KMS-11 (cell line): Measurements from ENCODE around the gene LAMTOR4.
A peak's percentile ranks its signal among the peaks of the same experiment; 100 is the strongest.

Source experiments
- H2AFZ ChIP-seq: fragments of 200-600 bp; sonication (generic); 2 replicates; pipeline ENCODE4 v1.6.1; 2016; ENCODE audit warnings: antibody characterized with exemption, mixed run types, low read depth
- H3K27ac ChIP-seq: fragments of 200-600 bp; sonication (generic); 2 replicates; pipeline ENCODE4 v1.6.1; 2016; ENCODE audit warnings: mild to moderate bottlenecking, mixed run types
- H3K27me3 ChIP-seq: fragments of 200-600 bp; sonication (generic); 2 replicates; pipeline ENCODE4 v1.6.1; 2017; ENCODE audit warnings: mild to moderate bottlenecking, low read depth, mixed run types, moderate library complexity; ENCODE audit not compliant: insufficient read depth
- H3K36me3 ChIP-seq: fragments of 200-600 bp; sonication (generic); 2 replicates; pipeline ENCODE4 v1.6.1; 2017; ENCODE audit warnings: mild to moderate bottlenecking, mixed run types; ENCODE audit not compliant: insufficient read depth
- H3K4me1 ChIP-seq: fragments of 200-600 bp; sonication (generic); 2 replicates; pipeline ENCODE4 v1.6.1; 2016; ENCODE audit warnings: mild to moderate bottlenecking, low read depth, mixed run types; ENCODE audit not compliant: poor library complexity, severe bottlenecking
- H3K4me2 ChIP-seq: fragments of 200-600 bp; sonication (generic); 2 replicates; pipeline ENCODE4 v1.7.0; 2016; ENCODE audit warnings: mild to moderate bottlenecking, mixed run types
- H3K4me3 ChIP-seq: fragments of 200-600 bp; sonication (generic); IDR thresholded peaks from 2 replicates; pipeline ENCODE4 v1.6.1; 2017; ENCODE audit warnings: low read depth, low read length, mixed read lengths; ENCODE audit not compliant: insufficient read depth
- H3K79me2 ChIP-seq: fragments of 200-600 bp; sonication (generic); 2 replicates; pipeline ENCODE4 v1.6.1; 2016; ENCODE audit warnings: low read depth, mixed run types; ENCODE audit not compliant: insufficient read depth
- H3K9ac ChIP-seq: fragments of 200-600 bp; sonication (generic); 2 replicates; pipeline ENCODE4 v1.6.1; 2016; ENCODE audit warnings: mild to moderate bottlenecking, mixed run types
- H4K20me1 ChIP-seq: fragments of 200-600 bp; sonication (generic); 2 replicates; pipeline ENCODE4 v1.6.1; 2016; ENCODE audit warnings: mild to moderate bottlenecking, mixed run types; ENCODE audit not compliant: insufficient read depth
- TF ChIP-seq, protein P1 (sequence below): fragments of 200-600 bp; sonication (generic); conservative IDR thresholded peaks from 2 replicates; pipeline ENCODE4 v1.6.1; 2017; ENCODE audit warnings: low read depth, mild to moderate bottlenecking, antibody characterized with exemption, low read length, moderate library complexity, mixed read lengths

Gene LAMTOR4

GRCh38 chr7:100158229-100159098 is 9.7 kb downstream of the LAMTOR4 start, which contains the start of gene TRAPPC14:
Gene TRAPPC14 (minus strand): TSS chr7:100158723. CDS start chr7:100158499, 224 bp downstream.
- H3K4me2 ChIP-seq: peak within 1 kb of the TSS; percentile 90
- no peaks in the 10 kb centered on the region for H4K20me1 ChIP-seq
- peaks cover 17% of the 10 kb centered on the region for H3K4me1 ChIP-seq
- no peak within 1 kb of the TSS for H3K4me3 ChIP-seq
- peaks cover 31% of the 10 kb centered on the region for H3K27me3 ChIP-seq
- TF ChIP-seq, protein P1, sequence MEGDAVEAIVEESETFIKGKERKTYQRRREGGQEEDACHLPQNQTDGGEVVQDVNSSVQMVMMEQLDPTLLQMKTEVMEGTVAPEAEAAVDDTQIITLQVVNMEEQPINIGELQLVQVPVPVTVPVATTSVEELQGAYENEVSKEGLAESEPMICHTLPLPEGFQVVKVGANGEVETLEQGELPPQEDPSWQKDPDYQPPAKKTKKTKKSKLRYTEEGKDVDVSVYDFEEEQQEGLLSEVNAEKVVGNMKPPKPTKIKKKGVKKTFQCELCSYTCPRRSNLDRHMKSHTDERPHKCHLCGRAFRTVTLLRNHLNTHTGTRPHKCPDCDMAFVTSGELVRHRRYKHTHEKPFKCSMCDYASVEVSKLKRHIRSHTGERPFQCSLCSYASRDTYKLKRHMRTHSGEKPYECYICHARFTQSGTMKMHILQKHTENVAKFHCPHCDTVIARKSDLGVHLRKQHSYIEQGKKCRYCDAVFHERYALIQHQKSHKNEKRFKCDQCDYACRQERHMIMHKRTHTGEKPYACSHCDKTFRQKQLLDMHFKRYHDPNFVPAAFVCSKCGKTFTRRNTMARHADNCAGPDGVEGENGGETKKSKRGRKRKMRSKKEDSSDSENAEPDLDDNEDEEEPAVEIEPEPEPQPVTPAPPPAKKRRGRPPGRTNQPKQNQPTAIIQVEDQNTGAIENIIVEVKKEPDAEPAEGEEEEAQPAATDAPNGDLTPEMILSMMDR: no peak
- H3K36me3 ChIP-seq: no peaks in the 10 kb centered on the region; the same call in 1 of the 2 replicates
- no peak within 1 kb of the TSS for H3K27ac ChIP-seq
- peak within 1 kb of the TSS; percentile 41 for H3K9ac ChIP-seq
- H3K79me2 ChIP-seq: no peaks in the 10 kb centered on the region; the same call in 1 of the 2 replicates
- peak within 1 kb of the TSS; percentile 91 for H2AFZ ChIP-seq

DNA sequence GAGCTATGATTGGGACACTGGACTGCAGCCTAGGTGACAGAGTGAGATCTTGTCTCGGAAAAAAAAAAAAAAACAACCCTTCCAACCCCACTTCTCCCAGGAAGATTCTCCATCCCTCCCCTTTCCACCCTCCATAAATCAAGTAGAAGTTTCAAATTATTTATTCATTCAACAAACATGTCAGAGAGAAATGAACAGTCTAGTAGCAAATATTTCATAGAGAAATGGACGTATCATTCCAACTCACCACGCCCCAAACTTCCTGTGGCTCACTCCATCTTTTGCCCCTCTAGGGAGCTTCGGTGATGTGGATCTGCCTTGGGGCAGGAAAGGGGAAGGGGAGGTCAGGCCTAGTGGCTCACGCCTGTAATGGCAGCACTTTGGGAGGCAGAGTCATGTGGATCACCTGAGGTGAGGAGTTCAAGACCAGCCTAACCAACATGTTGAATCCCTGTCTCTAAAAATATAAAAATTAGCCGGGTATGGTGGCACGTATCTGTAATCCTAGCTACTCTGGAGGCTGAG is 10.4 kb downstream of the LAMTOR4 start:
- Histone ChIP-seq H3K9ac (peak overlapping the region; percentile 41; the same call in 1 of the 2 replicates), H2AFZ (peak overlapping the region; percentile 91), H3K4me2 (peak overlapping the region; percentile 90), H3K27me3 (peaks cover 38% of the 10 kb centered on the region), H3K79me2 (no peaks in the 10 kb centered on the region; the same call in 1 of the 2 replicates), H4K20me1 (no peaks in the 10 kb centered on the region), H3K4me3 (no peak overlapping the region), H3K27ac (no peak overlapping the region), H3K36me3 (no peaks in the 10 kb centered on the region; the same call in 1 of the 2 replicates), H3K4me1 (peaks cover 17% of the 10 kb centered on the region)
- TF ChIP-seq, protein P1: no peak

GRCh38 chr7:100160067-100160466 is 11.3 kb downstream of the LAMTOR4 start:
- Histone ChIP-seq H3K4me2 (no peak overlapping the region), H3K27me3 (peaks cover 46% of the 10 kb centered on the region), H3K79me2 (no peaks in the 10 kb centered on the region; the same call in 1 of the 2 replicates), H3K4me3 (no peak overlapping the region), H3K9ac (no peak overlapping the region), H3K4me1 (peaks cover 17% of the 10 kb centered on the region), H3K36me3 (no peaks in the 10 kb centered on the region; the same call in 1 of the 2 replicates), H3K27ac (no peak overlapping the region), H2AFZ (no peak overlapping the region), H4K20me1 (no peaks in the 10 kb centered on the region)
- TF ChIP-seq, protein P1: no peak

GRCh38 chr7:100163006-100163531 is 14.4 kb downstream of the LAMTOR4 start:
- peaks cover 75% of the 10 kb centered on the region for H3K27me3 ChIP-seq
- peaks cover 5% of the 10 kb centered on the region for H3K4me1 ChIP-seq
- H3K9ac ChIP-seq: no peak overlapping the region
- H3K79me2 ChIP-seq: no peaks in the 10 kb centered on the region; the same call in 1 of the 2 replicates
- no peaks in the 10 kb centered on the region for H3K36me3 ChIP-seq
- H3K4me3 ChIP-seq: no peak overlapping the region
- no peak overlapping the region for H3K4me2 ChIP-seq
- TF ChIP-seq, protein P1: no peak
- no peaks in the 10 kb centered on the region for H4K20me1 ChIP-seq
- no peak overlapping the region for H3K27ac ChIP-seq
- H2AFZ ChIP-seq: no peak overlapping the region
